Measurements from ENCODE around the gene CDKN1A.

CDKN1A gene

DNA sequence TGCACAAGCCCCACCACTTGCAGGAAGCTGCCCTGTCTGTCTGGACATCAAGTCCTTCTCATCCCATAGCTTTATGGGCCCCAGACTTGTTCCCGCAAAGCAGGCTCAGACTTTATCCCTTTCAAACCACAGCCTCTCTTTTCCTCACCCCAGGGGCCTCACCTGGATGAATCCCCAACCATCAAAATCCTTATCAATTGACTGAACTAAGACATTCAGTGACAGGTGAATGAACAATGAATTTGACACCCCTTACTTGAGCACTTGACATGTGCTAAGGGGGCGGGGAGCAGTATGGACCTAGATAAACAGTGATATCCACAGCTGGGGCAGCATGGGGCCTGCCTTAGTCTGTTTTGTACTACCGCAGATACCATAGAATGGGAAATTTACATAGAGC lies 24.1 kb downstream of the CDKN1A start:
- Histone ChIP-seq H3K36me3 (ENCODE audit: control insufficient read depth in 2 of 2, insufficient read depth in 1 of 2, low read length in 2 of 2) (no peaks in the 10 kb centered on the region), H3K4me1 (ENCODE audit: control insufficient read depth, insufficient read depth, low read length) (no peaks in the 10 kb centered on the region), H3K27ac (ENCODE audit: extremely low read depth, low read depth, low read length) (no peak overlapping the region), H3K9me3 (ENCODE audit: control insufficient read depth, insufficient read depth, low read depth, low read length) (no peaks in the 10 kb centered on the region), H3K4me3 (ENCODE audit: low read depth, low read length) (no peak overlapping the region)
- POLR2A ChIA-PET = no interaction called here
- TF ChIP-seq, protein P1, sequence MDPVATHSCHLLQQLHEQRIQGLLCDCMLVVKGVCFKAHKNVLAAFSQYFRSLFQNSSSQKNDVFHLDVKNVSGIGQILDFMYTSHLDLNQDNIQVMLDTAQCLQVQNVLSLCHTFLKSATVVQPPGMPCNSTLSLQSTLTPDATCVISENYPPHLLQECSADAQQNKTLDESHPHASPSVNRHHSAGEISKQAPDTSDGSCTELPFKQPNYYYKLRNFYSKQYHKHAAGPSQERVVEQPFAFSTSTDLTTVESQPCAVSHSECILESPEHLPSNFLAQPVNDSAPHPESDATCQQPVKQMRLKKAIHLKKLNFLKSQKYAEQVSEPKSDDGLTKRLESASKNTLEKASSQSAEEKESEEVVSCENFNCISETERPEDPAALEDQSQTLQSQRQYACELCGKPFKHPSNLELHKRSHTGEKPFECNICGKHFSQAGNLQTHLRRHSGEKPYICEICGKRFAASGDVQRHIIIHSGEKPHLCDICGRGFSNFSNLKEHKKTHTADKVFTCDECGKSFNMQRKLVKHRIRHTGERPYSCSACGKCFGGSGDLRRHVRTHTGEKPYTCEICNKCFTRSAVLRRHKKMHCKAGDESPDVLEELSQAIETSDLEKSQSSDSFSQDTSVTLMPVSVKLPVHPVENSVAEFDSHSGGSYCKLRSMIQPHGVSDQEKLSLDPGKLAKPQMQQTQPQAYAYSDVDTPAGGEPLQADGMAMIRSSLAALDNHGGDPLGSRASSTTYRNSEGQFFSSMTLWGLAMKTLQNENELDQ (tag by site-specific recombination; IDR thresholded peaks at IDR 0.05; ENCODE audit: low read depth) = no peak
- TF ChIP-seq ZNF10 (tag by site-specific recombination; IDR thresholded peaks at IDR 0.05) (no peak), ZNF600 (tag by site-specific recombination; IDR thresholded peaks at IDR 0.05) (peak; percentile 16; the same call in 1 of the 2 replicates), ZNF121 (tag by site-specific recombination; IDR thresholded peaks at IDR 0.05) (no peak)
- CTCF ChIA-PET = interaction anchor here (0.6 to 1.3 kb wide), 6 partner anchors 58 to 105 kb away, joined by 3 to 7 read pairs (median 3); no protein-coding TSS in a partner anchor

DNA sequence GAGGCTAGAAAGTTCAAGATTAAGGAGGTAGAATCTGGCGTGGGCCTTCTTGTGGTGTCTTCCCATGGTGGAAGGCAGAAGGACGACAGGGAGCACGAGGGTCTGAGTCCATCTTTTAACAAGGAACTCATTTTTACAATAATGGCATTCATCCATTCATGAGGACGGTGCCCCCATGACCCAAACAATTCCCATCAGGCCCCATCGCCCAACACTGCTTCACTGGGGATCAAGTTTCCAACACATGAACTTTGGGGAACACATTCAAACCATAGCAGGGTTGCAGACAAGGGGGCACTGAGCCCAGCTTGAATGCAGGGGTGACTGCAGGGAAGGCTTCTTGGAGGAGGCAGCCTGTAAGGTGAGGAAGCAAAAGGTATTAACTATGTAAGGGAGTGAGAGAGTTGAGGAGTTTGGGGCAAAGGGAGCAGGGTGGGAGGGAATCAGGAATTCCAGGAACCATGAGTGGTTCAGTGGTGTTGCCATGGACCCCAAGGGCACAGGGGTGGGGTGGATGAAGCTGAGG lies 24.6 kb downstream of the CDKN1A start:
- no peak overlapping the region for H3K27ac ChIP-seq (ENCODE audit: extremely low read depth, low read depth, low read length)
- ChIA-PET CTCF (interaction anchor here (0.8 to 1.3 kb wide), 4 partner anchors 22 to 88 kb away, joined by 3 to 7 read pairs (median 4); no protein-coding TSS in a partner anchor), POLR2A (no interaction called here)
- no peaks in the 10 kb centered on the region for H3K9me3 ChIP-seq (ENCODE audit: control insufficient read depth, insufficient read depth, low read depth, low read length)
- no peaks in the 10 kb centered on the region for H3K36me3 ChIP-seq (ENCODE audit: control insufficient read depth in 2 of 2, insufficient read depth in 1 of 2, low read length in 2 of 2)
- H3K4me1 ChIP-seq (ENCODE audit: control insufficient read depth, insufficient read depth, low read length) = no peaks in the 10 kb centered on the region
- TF ChIP-seq, protein P2, sequence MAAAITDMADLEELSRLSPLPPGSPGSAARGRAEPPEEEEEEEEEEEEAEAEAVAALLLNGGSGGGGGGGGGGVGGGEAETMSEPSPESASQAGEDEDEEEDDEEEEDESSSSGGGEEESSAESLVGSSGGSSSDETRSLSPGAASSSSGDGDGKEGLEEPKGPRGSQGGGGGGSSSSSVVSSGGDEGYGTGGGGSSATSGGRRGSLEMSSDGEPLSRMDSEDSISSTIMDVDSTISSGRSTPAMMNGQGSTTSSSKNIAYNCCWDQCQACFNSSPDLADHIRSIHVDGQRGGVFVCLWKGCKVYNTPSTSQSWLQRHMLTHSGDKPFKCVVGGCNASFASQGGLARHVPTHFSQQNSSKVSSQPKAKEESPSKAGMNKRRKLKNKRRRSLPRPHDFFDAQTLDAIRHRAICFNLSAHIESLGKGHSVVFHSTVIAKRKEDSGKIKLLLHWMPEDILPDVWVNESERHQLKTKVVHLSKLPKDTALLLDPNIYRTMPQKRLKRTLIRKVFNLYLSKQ (tag by site-specific recombination; IDR thresholded peaks at IDR 0.05; ENCODE audit: borderline replicate concordance) = no peak
- TF ChIP-seq WT1 (tag by site-specific recombination; IDR thresholded peaks at IDR 0.05) = no peak
- no peak for TF ChIP-seq MYNN (tag by site-specific recombination; IDR thresholded peaks at IDR 0.05; ENCODE audit: borderline replicate concordance)
- no peak for TF ChIP-seq ZNF830 (tag by site-specific recombination; IDR thresholded peaks at IDR 0.05; ENCODE audit: low read depth)
- TF ChIP-seq, protein P3, sequence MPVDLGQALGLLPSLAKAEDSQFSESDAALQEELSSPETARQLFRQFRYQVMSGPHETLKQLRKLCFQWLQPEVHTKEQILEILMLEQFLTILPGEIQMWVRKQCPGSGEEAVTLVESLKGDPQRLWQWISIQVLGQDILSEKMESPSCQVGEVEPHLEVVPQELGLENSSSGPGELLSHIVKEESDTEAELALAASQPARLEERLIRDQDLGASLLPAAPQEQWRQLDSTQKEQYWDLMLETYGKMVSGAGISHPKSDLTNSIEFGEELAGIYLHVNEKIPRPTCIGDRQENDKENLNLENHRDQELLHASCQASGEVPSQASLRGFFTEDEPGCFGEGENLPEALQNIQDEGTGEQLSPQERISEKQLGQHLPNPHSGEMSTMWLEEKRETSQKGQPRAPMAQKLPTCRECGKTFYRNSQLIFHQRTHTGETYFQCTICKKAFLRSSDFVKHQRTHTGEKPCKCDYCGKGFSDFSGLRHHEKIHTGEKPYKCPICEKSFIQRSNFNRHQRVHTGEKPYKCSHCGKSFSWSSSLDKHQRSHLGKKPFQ (tag by site-specific recombination; IDR thresholded peaks at IDR 0.05) = no peak
- no peak for TF ChIP-seq ZNF114 (tag by site-specific recombination; IDR thresholded peaks at IDR 0.05)
- TF ChIP-seq EGR2 (tag by site-specific recombination; IDR thresholded peaks at IDR 0.05; ENCODE audit: low read depth) = no peak
- TF ChIP-seq ZNF654 (tag by site-specific recombination; IDR thresholded peaks at IDR 0.05; ENCODE audit: low read depth) = no peak
- TF ChIP-seq ZEB2 (tag by site-specific recombination; IDR thresholded peaks at IDR 0.05) = no peak
- TF ChIP-seq ZNF623 (tag by site-specific recombination; IDR thresholded peaks at IDR 0.05) = no peak
- TF ChIP-seq, protein P4, sequence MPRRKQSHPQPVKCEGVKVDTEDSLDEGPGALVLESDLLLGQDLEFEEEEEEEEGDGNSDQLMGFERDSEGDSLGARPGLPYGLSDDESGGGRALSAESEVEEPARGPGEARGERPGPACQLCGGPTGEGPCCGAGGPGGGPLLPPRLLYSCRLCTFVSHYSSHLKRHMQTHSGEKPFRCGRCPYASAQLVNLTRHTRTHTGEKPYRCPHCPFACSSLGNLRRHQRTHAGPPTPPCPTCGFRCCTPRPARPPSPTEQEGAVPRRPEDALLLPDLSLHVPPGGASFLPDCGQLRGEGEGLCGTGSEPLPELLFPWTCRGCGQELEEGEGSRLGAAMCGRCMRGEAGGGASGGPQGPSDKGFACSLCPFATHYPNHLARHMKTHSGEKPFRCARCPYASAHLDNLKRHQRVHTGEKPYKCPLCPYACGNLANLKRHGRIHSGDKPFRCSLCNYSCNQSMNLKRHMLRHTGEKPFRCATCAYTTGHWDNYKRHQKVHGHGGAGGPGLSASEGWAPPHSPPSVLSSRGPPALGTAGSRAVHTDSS (tag by site-specific recombination; IDR thresholded peaks at IDR 0.05) = no peak
- TF ChIP-seq, protein P5, sequence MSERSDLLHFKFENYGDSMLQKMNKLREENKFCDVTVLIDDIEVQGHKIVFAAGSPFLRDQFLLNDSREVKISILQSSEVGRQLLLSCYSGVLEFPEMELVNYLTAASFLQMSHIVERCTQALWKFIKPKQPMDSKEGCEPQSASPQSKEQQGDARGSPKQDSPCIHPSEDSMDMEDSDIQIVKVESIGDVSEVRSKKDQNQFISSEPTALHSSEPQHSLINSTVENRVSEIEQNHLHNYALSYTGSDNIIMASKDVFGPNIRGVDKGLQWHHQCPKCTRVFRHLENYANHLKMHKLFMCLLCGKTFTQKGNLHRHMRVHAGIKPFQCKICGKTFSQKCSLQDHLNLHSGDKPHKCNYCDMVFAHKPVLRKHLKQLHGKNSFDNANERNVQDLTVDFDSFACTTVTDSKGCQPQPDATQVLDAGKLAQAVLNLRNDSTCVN (tag by site-specific recombination; optimal IDR thresholded peaks at IDR 0.05) = no peak
- TF ChIP-seq ZNF677 (tag by site-specific recombination; IDR thresholded peaks at IDR 0.05) = no peak
- TF ChIP-seq ZNF335 (tag by site-specific recombination; conservative IDR thresholded peaks at IDR 0.05) = no peak
- no peak for TF ChIP-seq OVOL3 (tag by site-specific recombination; IDR thresholded peaks at IDR 0.05)
- TF ChIP-seq ZNF223 (tag by site-specific recombination; IDR thresholded peaks at IDR 0.05) = no peak
- no peak overlapping the region for H3K4me3 ChIP-seq (ENCODE audit: low read depth, low read length)
